GM12878 (cell line): Measurements from ENCODE around the gene DENND1A. TPM values are rescaled to one million over a fixed set of nuclear protein-coding genes. Genes with fewer than 3 reads are reported as not detected.

Experiments
- ATAC-seq: fragments of 200-7000 bp; cut with Tn5 transposase; 3 replicates; pipeline ENCODE4 v1.9.1; 2020; ENCODE audit warnings: mild to moderate bottlenecking, moderate library complexity
- BruUV-seq: library from RNA; stranded (reverse); fragments of 400-500 nt; replicated peaks from 2 replicates; lab custom pipeline; 2021; lab: Mats Ljungman, UMichigan
- CTCF ChIA-PET: fragments of 300-600 bp; sonication (Branson Sonifier 250); formaldehyde crosslinking; extraction: SDS; loops from one replicate; lab custom pipeline; 2021; ENCODE audit warnings: inconsistent platforms; lab: Yijun Ruan, JAX
- POLR2A ChIA-PET: fragments of 350-600 bp; formaldehyde crosslinking; extraction: SDS; loops from one replicate; lab custom pipeline; 2021; ENCODE audit warnings: inconsistent platforms; lab: Charles Lee
- RAD21 ChIA-PET: fragments of 300-600 bp; sonication (Branson Sonifier 250); formaldehyde crosslinking; loops from one replicate; lab custom pipeline; 2023; ENCODE audit warnings: antibody characterized with exemption; ENCODE audit not compliant: unreplicated experiment; lab: Charles Lee
- SMC1A ChIA-PET: fragments of 300-600 bp; sonication (Branson Sonifier 250); formaldehyde crosslinking; loops from one replicate; lab custom pipeline; 2023; ENCODE audit not compliant: unreplicated experiment, uncharacterized antibody; lab: Charles Lee
- DNase-seq: peaks from one replicate; pipeline ENCODE4 v3.0.0-alpha.2; 2011; ENCODE audit warnings: low read depth, low spot score
- FAIRE-seq: peaks from 3 replicates; lab custom pipeline; 2011; peaks lifted over from hg19 to GRCh38; lab: Jason Lieb, UNC
- H2AFZ ChIP-seq: 2 replicates; pipeline ENCODE4 v1.6.0; 2011; ENCODE audit warnings: low read depth, low read length, control low read depth; ENCODE audit not compliant: control insufficient read depth
- H3K27ac ChIP-seq: 2 replicates; pipeline ENCODE4 v1.5.1; 2011; ENCODE audit warnings: control low read depth; ENCODE audit not compliant: control insufficient read depth, insufficient read depth
- H3K27me3 ChIP-seq, 2 experiments: replicated peaks in 1 of 2; 2 replicates each; pipeline versions ENCODE4 v1.6.0 to v1.6.1; 2011; ENCODE audit warnings: low read length in 1 of 2; ENCODE audit not compliant: control insufficient read depth in 2 of 2, insufficient read depth in 2 of 2
- H3K36me3 ChIP-seq, 2 experiments: 2 replicates each; pipeline ENCODE4 v1.5.1; 2011; ENCODE audit warnings: low read length in 1 of 2; ENCODE audit not compliant: control insufficient read depth in 2 of 2, insufficient read depth in 2 of 2
- H3K4me1 ChIP-seq: 2 replicates; pipeline ENCODE4 v1.6.1; 2011; ENCODE audit warnings: mild to moderate bottlenecking, low read length, moderate library complexity, mixed read lengths; ENCODE audit not compliant: control insufficient read depth, insufficient read depth
- H3K4me2 ChIP-seq: 2 replicates; pipeline ENCODE4 v1.6.0; 2011; ENCODE audit warnings: control low read depth; ENCODE audit not compliant: control insufficient read depth, insufficient read depth
- H3K4me3 ChIP-seq: fragments of 200-600 bp; sonication (generic); 2 replicates; pipeline ENCODE4 v1.5.1; 2016
- H3K79me2 ChIP-seq: 2 replicates; pipeline ENCODE4 v1.6.0; 2011; ENCODE audit warnings: low read length; ENCODE audit not compliant: control insufficient read depth, insufficient read depth
- H3K9ac ChIP-seq: 2 replicates; pipeline ENCODE4 v1.8.0; 2011; ENCODE audit warnings: low read length, control low read depth, mixed read lengths; ENCODE audit not compliant: control insufficient read depth, insufficient read depth
- H3K9me3 ChIP-seq: replicated peaks from 3 replicates; pipeline ENCODE4 v1.5.1; 2011; ENCODE audit warnings: mild to moderate bottlenecking, low read length; ENCODE audit not compliant: control insufficient read depth, insufficient read depth
- H4K20me1 ChIP-seq: 2 replicates; pipeline ENCODE4 v1.6.0; 2011; ENCODE audit not compliant: control insufficient read depth, insufficient read depth
- BHLHE40 ChIP-seq, 2 experiments: fragments of 450-650 bp in 1 of 2; IDR thresholded peaks; 2 replicates each; pipeline ENCODE4 v1.6.1; 2011 to 2017; ENCODE audit warnings: low read depth in 2 of 2, borderline replicate concordance in 1 of 2, improper control_type of control experiment in 1 of 2, low read length in 1 of 2, mild to moderate bottlenecking in 1 of 2
- CEBPB ChIP-seq, 2 experiments: fragments of 150-350 bp in 1 of 2; IDR thresholded peaks; 2 replicates each; pipeline ENCODE4 v1.6.1; 2012 to 2014; ENCODE audit warnings: low read depth in 2 of 2, low read length in 2 of 2, borderline replicate concordance in 1 of 2, inconsistent platforms in 1 of 2
- ESRRA ChIP-seq: IDR thresholded peaks from 2 replicates; pipeline ENCODE4 v1.6.1; 2012; ENCODE audit warnings: mild to moderate bottlenecking, low read length, improper control_type of control experiment
- MEF2A ChIP-seq: IDR thresholded peaks from 2 replicates; pipeline ENCODE4 v1.6.1; 2011; ENCODE audit warnings: low read depth, mild to moderate bottlenecking, low read length, moderate library complexity; ENCODE audit not compliant: insufficient read depth
- SMARCA5 ChIP-seq: fragments of 450-650 bp; IDR thresholded peaks from 2 replicates; pipeline ENCODE4 v1.6.1; 2017; ENCODE audit warnings: mild to moderate bottlenecking
- SREBF2 ChIP-seq: IDR thresholded peaks from 2 replicates; pipeline ENCODE4 v1.6.1; 2012; ENCODE audit warnings: mild to moderate bottlenecking, low read length
- WGBS: methylation state at CpG from one replicate; pipeline ENCODE4 v1.1.6; 2016; ENCODE audit warnings: low lambda C conversion rate; ENCODE audit not compliant: insufficient replicate concordance, insufficient coverage; ENCODE audit errors: missing lambda C conversion rate; 5-methylcytosine and 5-hydroxymethylcytosine counted together
- in situ Hi-C: fragments of 300-500 bp; cut with MboI; formaldehyde crosslinking; loops from 9 replicates; pipeline ENCODE4 v1.14.3; 2018; ENCODE audit warnings: mixed read lengths
- intact Hi-C: fragments of 100-400 bp; cut with micrococcal nuclease; formaldehyde crosslinking; loops from one replicate; pipeline ENCODE4 v1.14.2; 2022; ENCODE audit not compliant: unreplicated experiment
- polyA plus RNA-seq, 11 experiments: library from polyadenylated mRNA; depleted of rRNA in 4 of 11; unstranded in 6 of 11; stranded (reverse) in 5 of 11; fragments of >200 nt; fragmentation: Nextera tagmentation in 4 of 11; fragmentation: Illumina TruSeq in 1 of 11; extraction: Ambion mirVana in 4 of 11; extraction: Trizol in 1 of 11; gene quantifications; 1 replicate in 1 of 11; 2 replicates in 10 of 11; pipeline versions ENCODE4 v1.2.1 to v1.2.3, GENCODE V29; 2011 to 2016; ENCODE audit warnings: inconsistent platforms in 2 of 11, missing spikeins in 2 of 11, low read depth in 1 of 11
- total RNA-seq, 4 experiments: library from RNA; depleted of rRNA in 3 of 4; stranded (reverse); fragments of >200 nt in 3 of 4; fragmentation: Illumina TruSeq in 1 of 4; extraction: Trizol in 1 of 4; gene quantifications; 2 replicates each; pipeline versions ENCODE4 v1.2.1 to v1.2.3, GENCODE V29; 2013 to 2021
- TF ChIP-seq, protein P1 (sequence below): IDR thresholded peaks from 2 replicates; pipeline ENCODE4 v1.6.1; 2012; ENCODE audit warnings: low read length, inconsistent platforms
- TF ChIP-seq, protein P2 (sequence below): fragments of 450-650 bp; IDR thresholded peaks from 2 replicates; pipeline ENCODE4 v1.6.1; 2017; ENCODE audit warnings: mild to moderate bottlenecking, moderate library complexity
- TF ChIP-seq, protein P3 (sequence below): fragments of 450-650 bp; conservative IDR thresholded peaks from 2 replicates; pipeline ENCODE4 v1.6.1; 2017; ENCODE audit warnings: mild to moderate bottlenecking, moderate library complexity

The DENND1A gene
- total and polyA plus RNA-seq, 10 of the 15 experiments (the other 5 are each of a cell fraction or from before 2014, with no cell fraction given) = 14.1 to 48.6 (median 35.2) TPM

DNA sequence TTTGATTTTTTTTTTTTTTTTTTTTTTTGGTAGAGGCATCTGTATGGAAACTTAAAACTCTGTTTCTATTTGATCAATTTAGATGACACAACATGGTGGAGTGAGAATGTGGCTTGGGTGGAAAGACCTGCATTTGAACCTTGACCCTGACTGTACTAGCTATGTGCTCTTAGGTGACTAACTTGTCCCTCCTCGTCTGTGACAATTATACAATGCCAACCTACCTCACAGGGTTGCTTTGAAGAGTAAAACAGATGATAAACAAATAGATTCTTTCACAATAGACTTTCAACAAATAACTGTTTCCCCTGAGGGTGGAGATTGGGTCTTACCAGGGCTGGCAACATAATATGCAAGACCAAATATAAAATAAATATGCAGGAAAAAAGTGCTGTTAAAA is 464.6 kb downstream of the DENND1A start:
- WGBS = 100% methylated on average over 1 of the region's 1 CpG
- RAD21 ChIA-PET = no interaction called here

DNA sequence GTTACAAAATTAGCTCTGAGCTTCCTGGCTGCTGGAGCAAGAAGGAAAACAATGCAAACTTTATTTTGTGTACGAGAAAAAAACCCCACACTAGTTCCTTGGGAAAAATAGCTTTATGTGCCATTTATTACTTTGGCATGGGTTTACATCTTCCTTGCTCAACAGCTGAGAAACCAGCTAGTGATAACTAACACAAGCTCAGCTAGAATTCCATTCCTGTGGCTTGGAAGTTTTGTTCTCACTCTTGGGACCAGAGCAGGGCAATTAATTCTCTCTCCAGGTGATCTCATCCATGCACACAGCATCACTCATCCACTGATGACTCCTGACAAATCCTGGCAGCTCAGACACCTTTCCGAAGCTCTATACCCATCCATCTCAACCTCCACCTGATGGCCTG is 469.8 kb downstream of the DENND1A start:
- no peak for DNase-seq
- ChIA-PET CTCF (interaction anchor here (0.6 to 1.3 kb wide), 2 partner anchors 11 to 38 kb away, joined by 3 to 5 read pairs; no protein-coding TSS in a partner anchor), SMC1A (interaction anchor here (0.6 to 1.0 kb wide), 5 partner anchors 13 to 290 kb away, joined by 3 to 6 read pairs (median 3); no protein-coding TSS in a partner anchor), RAD21 (no interaction called here), POLR2A (interaction anchor here (0.6 kb wide), 1 partner anchor 339 kb away, joined by 3 read pairs; no protein-coding TSS in a partner anchor)
- in situ Hi-C loops (no loop called here), intact Hi-C loops (no loop called here)
- H3K79me2 ChIP-seq = no peaks in the 10 kb centered on the region
- no peaks in the 10 kb centered on the region for H3K9me3 ChIP-seq
- H3K4me2 ChIP-seq = no peak overlapping the region
- FAIRE-seq = no peak
- H3K4me1 ChIP-seq = no peaks in the 10 kb centered on the region
- H2AFZ ChIP-seq = no peak overlapping the region
- no peak for ATAC-seq
- H3K9ac ChIP-seq = no peak overlapping the region
- 98% methylated on average over 2 of the region's 2 CpGs for WGBS
- H3K36me3 ChIP-seq = peaks cover 0 to 5% of the 10 kb centered on the region in 2 experiments; a peak in 3 of 4 replicates
- H3K27me3 ChIP-seq = no peaks in the 10 kb centered on the region
- no TSS peak for BruUV-seq
- no peaks in the 10 kb centered on the region for H4K20me1 ChIP-seq
- no peak overlapping the region for H3K4me3 ChIP-seq
- no peak overlapping the region for H3K27ac ChIP-seq
- TF ChIP-seq CEBPB (IDR thresholded peaks at IDR 0.05; ENCODE audit: borderline replicate concordance in 1 of 2, low read depth in 2 of 2, low read length in 2 of 2) (no peak), SREBF2 (no peak), ESRRA (no peak)
- TF ChIP-seq, protein P1, sequence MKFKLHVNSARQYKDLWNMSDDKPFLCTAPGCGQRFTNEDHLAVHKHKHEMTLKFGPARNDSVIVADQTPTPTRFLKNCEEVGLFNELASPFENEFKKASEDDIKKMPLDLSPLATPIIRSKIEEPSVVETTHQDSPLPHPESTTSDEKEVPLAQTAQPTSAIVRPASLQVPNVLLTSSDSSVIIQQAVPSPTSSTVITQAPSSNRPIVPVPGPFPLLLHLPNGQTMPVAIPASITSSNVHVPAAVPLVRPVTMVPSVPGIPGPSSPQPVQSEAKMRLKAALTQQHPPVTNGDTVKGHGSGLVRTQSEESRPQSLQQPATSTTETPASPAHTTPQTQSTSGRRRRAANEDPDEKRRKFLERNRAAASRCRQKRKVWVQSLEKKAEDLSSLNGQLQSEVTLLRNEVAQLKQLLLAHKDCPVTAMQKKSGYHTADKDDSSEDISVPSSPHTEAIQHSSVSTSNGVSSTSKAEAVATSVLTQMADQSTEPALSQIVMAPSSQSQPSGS = no peak
- TF ChIP-seq, protein P2, sequence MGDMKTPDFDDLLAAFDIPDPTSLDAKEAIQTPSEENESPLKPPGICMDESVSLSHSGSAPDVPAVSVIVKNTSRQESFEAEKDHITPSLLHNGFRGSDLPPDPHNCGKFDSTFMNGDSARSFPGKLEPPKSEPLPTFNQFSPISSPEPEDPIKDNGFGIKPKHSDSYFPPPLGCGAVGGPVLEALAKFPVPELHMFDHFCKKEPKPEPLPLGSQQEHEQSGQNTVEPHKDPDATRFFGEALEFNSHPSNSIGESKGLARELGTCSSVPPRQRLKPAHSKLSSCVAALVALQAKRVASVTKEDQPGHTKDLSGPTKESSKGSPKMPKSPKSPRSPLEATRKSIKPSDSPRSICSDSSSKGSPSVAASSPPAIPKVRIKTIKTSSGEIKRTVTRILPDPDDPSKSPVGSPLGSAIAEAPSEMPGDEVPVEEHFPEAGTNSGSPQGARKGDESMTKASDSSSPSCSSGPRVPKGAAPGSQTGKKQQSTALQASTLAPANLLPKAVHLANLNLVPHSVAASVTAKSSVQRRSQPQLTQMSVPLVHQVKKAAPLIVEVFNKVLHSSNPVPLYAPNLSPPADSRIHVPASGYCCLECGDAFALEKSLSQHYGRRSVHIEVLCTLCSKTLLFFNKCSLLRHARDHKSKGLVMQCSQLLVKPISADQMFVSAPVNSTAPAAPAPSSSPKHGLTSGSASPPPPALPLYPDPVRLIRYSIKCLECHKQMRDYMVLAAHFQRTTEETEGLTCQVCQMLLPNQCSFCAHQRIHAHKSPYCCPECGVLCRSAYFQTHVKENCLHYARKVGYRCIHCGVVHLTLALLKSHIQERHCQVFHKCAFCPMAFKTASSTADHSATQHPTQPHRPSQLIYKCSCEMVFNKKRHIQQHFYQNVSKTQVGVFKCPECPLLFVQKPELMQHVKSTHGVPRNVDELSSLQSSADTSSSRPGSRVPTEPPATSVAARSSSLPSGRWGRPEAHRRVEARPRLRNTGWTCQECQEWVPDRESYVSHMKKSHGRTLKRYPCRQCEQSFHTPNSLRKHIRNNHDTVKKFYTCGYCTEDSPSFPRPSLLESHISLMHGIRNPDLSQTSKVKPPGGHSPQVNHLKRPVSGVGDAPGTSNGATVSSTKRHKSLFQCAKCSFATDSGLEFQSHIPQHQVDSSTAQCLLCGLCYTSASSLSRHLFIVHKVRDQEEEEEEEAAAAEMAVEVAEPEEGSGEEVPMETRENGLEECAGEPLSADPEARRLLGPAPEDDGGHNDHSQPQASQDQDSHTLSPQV = no peak

More for the DNA sequence above, 464.6 kb downstream of the DENND1A start:
- Histone ChIP-seq H3K79me2 (no peaks in the 10 kb centered on the region), H3K9ac (no peak overlapping the region), H3K9me3 (no peaks in the 10 kb centered on the region), H3K27ac (no peak overlapping the region), H4K20me1 (no peaks in the 10 kb centered on the region), H3K27me3 (no peaks in the 10 kb centered on the region), H3K4me3 (no peak overlapping the region), H3K4me1 (no peaks in the 10 kb centered on the region), H3K36me3 (no peaks in the 10 kb centered on the region; a peak in 1 of 4 replicates), H3K4me2 (no peak overlapping the region), H2AFZ (no peak overlapping the region)
- ChIA-PET CTCF (interaction anchor here (0.6 kb wide), 1 partner anchor 64 kb away, joined by 4 read pairs; no protein-coding TSS in a partner anchor), POLR2A (interaction anchor here (0.6 kb wide), 1 partner anchor 356 kb away, joined by 3 read pairs; no protein-coding TSS in a partner anchor), SMC1A (interaction anchor here (0.6 to 1.2 kb wide), 2 partner anchors 436 to 576 kb away, joined by 3 read pairs; no protein-coding TSS in a partner anchor)
- no peak for DNase-seq
- FAIRE-seq = no peak
- no TSS peak for BruUV-seq
- ATAC-seq = no peak
- in situ Hi-C loops (no loop called here), intact Hi-C loops (no loop called here)
- TF ChIP-seq MEF2A (no peak), BHLHE40 (IDR thresholded peaks at IDR 0.05; ENCODE audit: borderline replicate concordance in 1 of 2, low read depth in 2 of 2, low read length in 1 of 2) (no peak), SMARCA5 (no peak)
- TF ChIP-seq, protein P3, sequence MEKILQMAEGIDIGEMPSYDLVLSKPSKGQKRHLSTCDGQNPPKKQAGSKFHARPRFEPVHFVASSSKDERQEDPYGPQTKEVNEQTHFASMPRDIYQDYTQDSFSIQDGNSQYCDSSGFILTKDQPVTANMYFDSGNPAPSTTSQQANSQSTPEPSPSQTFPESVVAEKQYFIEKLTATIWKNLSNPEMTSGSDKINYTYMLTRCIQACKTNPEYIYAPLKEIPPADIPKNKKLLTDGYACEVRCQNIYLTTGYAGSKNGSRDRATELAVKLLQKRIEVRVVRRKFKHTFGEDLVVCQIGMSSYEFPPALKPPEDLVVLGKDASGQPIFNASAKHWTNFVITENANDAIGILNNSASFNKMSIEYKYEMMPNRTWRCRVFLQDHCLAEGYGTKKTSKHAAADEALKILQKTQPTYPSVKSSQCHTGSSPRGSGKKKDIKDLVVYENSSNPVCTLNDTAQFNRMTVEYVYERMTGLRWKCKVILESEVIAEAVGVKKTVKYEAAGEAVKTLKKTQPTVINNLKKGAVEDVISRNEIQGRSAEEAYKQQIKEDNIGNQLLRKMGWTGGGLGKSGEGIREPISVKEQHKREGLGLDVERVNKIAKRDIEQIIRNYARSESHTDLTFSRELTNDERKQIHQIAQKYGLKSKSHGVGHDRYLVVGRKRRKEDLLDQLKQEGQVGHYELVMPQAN = no peak
